GM12872 (cell line): ENCODE results near the gene GRK7.

Experiments
- CTCF ChIP-seq: IDR thresholded peaks from 3 replicates; pipeline ENCODE4 v1.5.1; 2011; ENCODE audit warnings: low read depth, mild to moderate bottlenecking, low read length, moderate library complexity; ENCODE audit not compliant: insufficient read depth

The GRK7 gene

GRCh38 chr3:141754032-141754431 lies 9.2 kb upstream of the GRK7 start:
- no peak for TF ChIP-seq CTCF

GRCh38 chr3:141764045-141764444 lies 837 bp downstream of the GRK7 start:
- TF ChIP-seq CTCF = no peak

- TF ChIP-seq CTCF = no peak
Observed at GRCh38 chr3:141764465-141764864, 1.3 kb downstream of the GRK7 start.

GRCh38 chr3:141764986-141765385 lies 1.8 kb downstream of the GRK7 start:
- no peak for TF ChIP-seq CTCF

- TF ChIP-seq CTCF = no peak
Observed at GRCh38 chr3:141767066-141767465, 3.9 kb downstream of the GRK7 start.

- TF ChIP-seq CTCF = no peak
Observed at GRCh38 chr3:141769221-141769894, 6.2 kb downstream of the GRK7 start.

- no peak for TF ChIP-seq CTCF
Observed at GRCh38 chr3:141773676-141774075, 10.5 kb downstream of the GRK7 start.
